HG02973 (cell line): ENCODE results near the gene SNX33.
"Not testable (repeated sequence)": the region's sequence is repeated elsewhere in the genome, so short reads cannot be mapped to it uniquely, and the experiment has no call there.

Experiments used
- ATAC-seq: cut with Tn5 transposase; IDR thresholded peaks from one replicate; pipeline ENCODE4 v1.9.1; 2021; ENCODE audit warnings: moderate library complexity; ENCODE audit not compliant: unreplicated experiment

The SNX33 gene

GRCh38 chr15:75661100-75661755 lies 13.5 kb downstream of the SNX33 start:
- ATAC-seq = no peak

- ATAC-seq = no peak
These were observed 14.0 kb downstream of the SNX33 start for GRCh38 chr15:75661756-75662140.

- ATAC-seq = no peak
These were observed 15.3 kb downstream of the SNX33 start for GRCh38 chr15:75662823-75663519.

GRCh38 chr15:75663931-75664421 lies 16.3 kb downstream of the SNX33 start:
- no peak for ATAC-seq

- no peak for ATAC-seq
These were observed 19.2 kb downstream of the SNX33 start for GRCh38 chr15:75666823-75667501.

- no peak for ATAC-seq
These were observed 21.6 kb downstream of the SNX33 start for GRCh38 chr15:75669191-75669878.

GRCh38 chr15:75669879-75670212 lies 22.1 kb downstream of the SNX33 start:
- no peak for ATAC-seq

GRCh38 chr15:75671730-75672602 lies 24.3 kb downstream of the SNX33 start:
- no peak for ATAC-seq

GRCh38 chr15:75672646-75673425 lies 25.1 kb downstream of the SNX33 start:
- ATAC-seq = no peak

GRCh38 chr15:75673426-75674235 lies 25.9 kb downstream of the SNX33 start:
- no peak for ATAC-seq

GRCh38 chr15:75674366-75674765 lies 26.7 kb downstream of the SNX33 start:
- ATAC-seq = no peak

- ATAC-seq = no peak
These were observed 28.1 kb downstream of the SNX33 start for GRCh38 chr15:75675579-75676404.

GRCh38 chr15:75676688-75677464 lies 29.2 kb downstream of the SNX33 start:
- ATAC-seq = no peak

GRCh38 chr15:75677465-75678323 lies 30.0 kb downstream of the SNX33 start:
- ATAC-seq = no peak

- not testable (repeated sequence) for ATAC-seq
These were observed 30.6 kb downstream of the SNX33 start for GRCh38 chr15:75678324-75678690.

GRCh38 chr15:75680007-75680789 lies 32.5 kb downstream of the SNX33 start:
- no peak for ATAC-seq
